HepG2 (cell line): ENCODE data around the gene EPB41L5. TPM values are rescaled to one million over a fixed set of nuclear protein-coding genes. Genes with fewer than 3 reads are reported as not detected.

Source experiments
- ATAC-seq: fragments of 200-7000 bp; cut with Tn5 transposase; 3 replicates; pipeline ENCODE4 v1.9.1; 2020; ENCODE audit warnings: mild to moderate bottlenecking, moderate library complexity
- BruUV-seq: library from RNA; stranded (reverse); fragments of 400-500 nt; replicated peaks from 2 replicates; lab custom pipeline; 2021; lab: Mats Ljungman, UMichigan
- CTCF ChIA-PET: fragments of 300-600 bp; formaldehyde crosslinking; extraction: SDS; loops from one replicate; lab custom pipeline; 2021; ENCODE audit warnings: low total read pairs, inconsistent platforms, low intra/inter-chr PET ratio; lab: Yijun Ruan, JAX
- POLR2A ChIA-PET: fragments of 350-600 bp; sonication (Branson Sonifier 250); formaldehyde crosslinking; loops from one replicate; lab custom pipeline; 2020; ENCODE audit warnings: antibody characterized with exemption, inconsistent platforms; lab: Yijun Ruan, JAX
- DNase-seq: peaks from one replicate; pipeline ENCODE4 v3.0.0-alpha.2; 2015; ENCODE audit warnings: low spot score
- FAIRE-seq: peaks from 3 replicates; lab custom pipeline; 2011; peaks lifted over from hg19 to GRCh38; lab: Jason Lieb, UNC
- H2AFZ ChIP-seq: one replicate; pipeline ENCODE4 v1.6.1; 2011; ENCODE audit warnings: low read length, inconsistent platforms
- H3K27ac ChIP-seq: fragments of 300-600 bp; 3 replicates; pipeline ENCODE4 v1.8.0; 2011; ENCODE audit warnings: mixed run types, mild to moderate bottlenecking, mixed read lengths, low read length, inconsistent platforms; ENCODE audit not compliant: insufficient read depth; ENCODE audit errors: extremely low read length
- H3K27me3 ChIP-seq, 2 experiments: fragments of 200-600 bp in 1 of 2; 2 replicates in 1 of 2; 3 replicates in 1 of 2; pipeline versions ENCODE4 v1.6.0 to v1.8.0; 2011; ENCODE audit warnings: low read length in 2 of 2, mild to moderate bottlenecking in 2 of 2, moderate library complexity in 2 of 2, inconsistent platforms in 1 of 2; ENCODE audit not compliant: insufficient read depth in 2 of 2, control insufficient read depth in 1 of 2
- H3K36me3 ChIP-seq, 2 experiments: fragments of 200-600 bp in 1 of 2; replicated peaks in 1 of 2; 2 replicates in 1 of 2; 3 replicates in 1 of 2; pipeline versions ENCODE4 v1.5.1 to v1.8.0; 2011; ENCODE audit warnings: low read length in 2 of 2, inconsistent platforms in 1 of 2; ENCODE audit not compliant: insufficient read depth in 2 of 2, control insufficient read depth in 1 of 2
- H3K4me1 ChIP-seq: 2 replicates; pipeline ENCODE4 v1.5.1; 2012; ENCODE audit warnings: low read length, inconsistent platforms; ENCODE audit not compliant: insufficient read depth
- H3K4me2 ChIP-seq: 2 replicates; pipeline ENCODE4 v1.6.0; 2011; ENCODE audit warnings: low read depth, low read length, inconsistent platforms
- H3K4me3 ChIP-seq, 3 experiments: fragments of 200-600 bp in 1 of 3; sonication (generic), shearing (Covaris generic) in 1 of 3; replicated peaks in 1 of 3; 2 replicates each; pipeline ENCODE4 v1.5.1; 2011 to 2016; ENCODE audit warnings: low read length in 3 of 3, inconsistent platforms in 2 of 3, low read depth in 2 of 3, mild to moderate bottlenecking in 2 of 3, control low read depth in 1 of 3, mixed read lengths in 1 of 3; ENCODE audit not compliant: insufficient read depth in 1 of 3
- H3K79me2 ChIP-seq: one replicate; pipeline ENCODE4 v1.6.1; 2011; ENCODE audit warnings: low read length, inconsistent platforms; ENCODE audit not compliant: insufficient read depth
- H3K9ac ChIP-seq: 2 replicates; pipeline ENCODE4 v1.6.0; 2011; ENCODE audit warnings: mild to moderate bottlenecking, low read depth, low read length, inconsistent platforms; ENCODE audit not compliant: insufficient read depth
- H3K9me3 ChIP-seq: 2 replicates; pipeline ENCODE4 v1.5.1; 2012; ENCODE audit warnings: mild to moderate bottlenecking, low read length
- H4K20me1 ChIP-seq: 2 replicates; pipeline ENCODE4 v1.6.0; 2011; ENCODE audit warnings: inconsistent platforms, mild to moderate bottlenecking, low read length, moderate library complexity; ENCODE audit not compliant: insufficient read depth
- BRCA1 ChIP-seq: sonication (generic); formaldehyde crosslinking; IDR thresholded peaks from 2 replicates; pipeline ENCODE4 v1.4.0; 2020; ENCODE audit warnings: missing genetic modification reagents
- KDM4B ChIP-seq: sonication (generic); formaldehyde crosslinking; IDR thresholded peaks from 2 replicates; pipeline ENCODE4 v1.4.0; 2020; ENCODE audit warnings: missing genetic modification reagents
- KDM5A ChIP-seq: fragments of 200-600 bp; sonication (generic); IDR thresholded peaks from 2 replicates; pipeline ENCODE4 v1.7.0; 2018; ENCODE audit warnings: antibody characterized with exemption, mild to moderate bottlenecking, low read length, borderline replicate concordance
- LRRFIP1 ChIP-seq: sonication (generic); formaldehyde crosslinking; conservative IDR thresholded peaks from 2 replicates; pipeline ENCODE4 v1.4.0; 2020; ENCODE audit warnings: missing genetic modification reagents
- RBM22 ChIP-seq: fragments of 200-400 bp; formaldehyde crosslinking; optimal IDR thresholded peaks from 2 replicates; pipeline ENCODE3; 2017; ENCODE audit warnings: mild to moderate bottlenecking, low read length, moderate library complexity
- ZNF503 ChIP-seq: sonication (generic); formaldehyde crosslinking; IDR thresholded peaks from 2 replicates; pipeline ENCODE4 v1.4.0; 2020; ENCODE audit warnings: missing genetic modification reagents
- ZNF652 ChIP-seq: IDR thresholded peaks from 2 replicates; pipeline ENCODE4 v1.6.1; 2016; ENCODE audit warnings: low read depth, borderline replicate concordance
- ZNF790 ChIP-seq: sonication (generic); formaldehyde crosslinking; IDR thresholded peaks from 2 replicates; pipeline ENCODE4 v1.8.0; 2022; ENCODE audit warnings: missing genetic modification reagents, mild to moderate bottlenecking, borderline replicate concordance
- ZSCAN22 ChIP-seq: sonication (generic); formaldehyde crosslinking; IDR thresholded peaks from 2 replicates; pipeline ENCODE4 v1.4.0; 2020; ENCODE audit warnings: mild to moderate bottlenecking, missing genetic modification reagents
- WGBS: methylation state at CpG from one replicate; pipeline ENCODE4 v1.1.6; 2017; ENCODE audit warnings: low lambda C conversion rate; 5-methylcytosine and 5-hydroxymethylcytosine counted together
- in situ Hi-C: cut with HindIII; loops from 2 replicates; pipeline ENCODE4 v1.10.0; 2017; ENCODE audit warnings: low pct_unique_long_range_greater_than_20kb; ENCODE audit not compliant: extremely low pct_ligation_motif_present
- intact Hi-C: fragments of 100-400 bp; cut with micrococcal nuclease; formaldehyde crosslinking; loops from one replicate; pipeline ENCODE4 v1.10.0; 2022; ENCODE audit not compliant: unreplicated experiment
- polyA plus RNA-seq, 8 experiments: library from polyadenylated mRNA; depleted of rRNA in 3 of 8; stranded (reverse) in 7 of 8; unstranded in 1 of 8; fragments of >200 nt; fragmentation: Illumina TruSeq in 4 of 8; extraction: Trizol in 4 of 8; gene quantifications; 2 replicates each; pipeline versions ENCODE4 v1.2.1 to v1.2.3, GENCODE V29; 2011 to 2016; ENCODE audit warnings: low read depth in 4 of 8, missing spikeins in 1 of 8, mixed read lengths in 1 of 8; ENCODE audit not compliant: insufficient read depth in 1 of 8
- total RNA-seq, 5 experiments: library from RNA; depleted of rRNA; stranded (reverse); fragments of >200 nt; fragmentation: Illumina TruSeq; extraction: Trizol; gene quantifications; 2 replicates each; pipeline ENCODE4 v1.2.3, GENCODE V29; 2016; ENCODE audit warnings: low read depth in 1 of 5
- TF ChIP-seq, protein P1 (sequence below): sonication (generic); formaldehyde crosslinking; IDR thresholded peaks from 2 replicates; pipeline ENCODE4 v1.4.0; 2020; ENCODE audit warnings: missing genetic modification reagents, mild to moderate bottlenecking, borderline replicate concordance
- TF ChIP-seq, protein P2 (sequence below): sonication (generic); formaldehyde crosslinking; IDR thresholded peaks from 2 replicates; pipeline ENCODE4 v1.5.0; 2020; ENCODE audit warnings: mild to moderate bottlenecking, missing genetic modification reagents, moderate library complexity

The EPB41L5 gene
- total and polyA plus RNA-seq, 2 of the 13 experiments (the other 11 are each of a cell fraction or from before 2014, with no cell fraction given), result 40.5 to 47.5 TPM

DNA sequence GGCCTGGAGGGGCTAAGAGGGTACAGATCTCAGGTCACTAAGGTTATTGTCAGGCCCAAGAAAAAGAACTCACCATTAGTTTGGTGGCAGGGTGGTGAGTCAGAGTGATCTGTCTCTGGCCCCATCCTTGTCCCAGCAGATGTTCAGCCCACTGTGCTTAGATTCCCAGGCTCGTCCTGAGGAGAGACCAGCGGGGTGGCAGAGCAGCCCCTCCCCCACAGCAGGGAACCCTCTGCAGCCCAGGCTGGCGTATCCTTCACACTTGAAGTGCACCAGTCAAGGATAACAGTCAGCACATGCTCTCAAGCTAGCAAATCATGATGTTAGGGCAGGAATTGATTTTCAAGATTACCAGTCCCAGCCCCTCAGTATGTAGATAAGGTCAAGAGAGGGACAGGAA lies 167.2 kb downstream of the EPB41L5 start (continued):
- TF ChIP-seq, protein P1, sequence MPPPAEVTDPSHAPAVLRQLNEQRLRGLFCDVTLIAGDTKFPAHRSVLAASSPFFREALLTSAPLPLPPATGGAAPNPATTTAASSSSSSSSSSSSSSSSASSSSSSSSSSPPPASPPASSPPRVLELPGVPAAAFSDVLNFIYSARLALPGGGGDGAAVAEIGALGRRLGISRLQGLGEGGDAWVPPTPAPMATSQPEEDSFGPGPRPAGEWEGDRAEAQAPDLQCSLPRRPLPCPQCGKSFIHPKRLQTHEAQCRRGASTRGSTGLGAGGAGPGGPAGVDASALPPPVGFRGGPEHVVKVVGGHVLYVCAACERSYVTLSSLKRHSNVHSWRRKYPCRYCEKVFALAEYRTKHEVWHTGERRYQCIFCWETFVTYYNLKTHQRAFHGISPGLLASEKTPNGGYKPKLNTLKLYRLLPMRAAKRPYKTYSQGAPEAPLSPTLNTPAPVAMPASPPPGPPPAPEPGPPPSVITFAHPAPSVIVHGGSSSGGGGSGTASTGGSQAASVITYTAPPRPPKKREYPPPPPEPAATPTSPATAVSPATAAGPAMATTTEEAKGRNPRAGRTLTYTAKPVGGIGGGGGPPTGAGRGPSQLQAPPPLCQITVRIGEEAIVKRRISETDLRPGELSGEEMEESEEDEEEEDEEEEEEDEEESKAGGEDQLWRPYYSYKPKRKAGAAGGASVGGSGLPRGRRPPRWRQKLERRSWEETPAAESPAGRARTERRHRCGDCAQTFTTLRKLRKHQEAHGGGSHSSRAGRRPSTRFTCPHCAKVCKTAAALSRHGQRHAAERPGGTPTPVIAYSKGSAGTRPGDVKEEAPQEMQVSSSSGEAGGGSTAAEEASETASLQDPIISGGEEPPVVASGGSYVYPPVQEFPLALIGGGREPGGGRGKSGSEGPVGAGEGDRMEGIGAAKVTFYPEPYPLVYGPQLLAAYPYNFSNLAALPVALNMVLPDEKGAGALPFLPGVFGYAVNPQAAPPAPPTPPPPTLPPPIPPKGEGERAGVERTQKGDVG (CRISPR knock-in tag), result no peak
- no peak for TF ChIP-seq ZSCAN22 (CRISPR knock-in tag)
- no peak for TF ChIP-seq BRCA1
- no peak for TF ChIP-seq KDM5A
- no peak for TF ChIP-seq LRRFIP1 (CRISPR knock-in tag)
- TF ChIP-seq, all 625 proteins: peak for 0

DNA sequence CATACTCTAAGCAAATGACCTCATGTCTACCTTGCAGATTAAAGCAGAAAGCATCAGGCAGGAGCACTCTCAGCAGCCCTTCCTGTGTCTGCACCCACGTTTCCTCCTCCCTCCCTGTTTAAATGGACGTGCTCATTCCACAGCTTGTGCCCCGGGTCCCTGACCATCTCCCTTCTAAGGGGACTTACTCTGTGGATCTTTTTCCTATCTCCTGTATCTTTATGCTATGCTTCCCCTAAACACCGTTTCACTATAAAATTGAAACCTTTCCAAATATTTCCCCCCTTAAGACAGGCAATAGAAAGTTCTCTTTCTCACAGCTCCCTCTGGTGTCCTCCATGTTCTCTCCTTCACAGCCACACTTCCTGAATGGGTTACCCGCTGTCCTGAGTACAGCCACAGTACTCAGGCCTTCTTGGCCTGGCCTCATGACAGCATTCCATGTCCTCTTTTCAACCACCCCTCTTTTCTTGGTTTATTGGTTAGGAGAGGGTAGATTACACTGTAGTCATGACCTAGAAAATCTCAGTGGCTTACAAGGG lies 169.2 kb downstream of the EPB41L5 start:
- BruUV-seq, result no TSS peak
- Histone ChIP-seq H3K27ac (no peak overlapping the region), H3K36me3 (peaks cover 1 to 11% of the 10 kb centered on the region in 2 experiments; a peak in 2 of 5 replicates), H3K27me3 (no peaks in the 10 kb centered on the region), H3K4me3 (no peak overlapping the region), H2AFZ (no peak overlapping the region), H3K9me3 (no peaks in the 10 kb centered on the region), H3K79me2 (no peaks in the 10 kb centered on the region), H3K4me1 (no peaks in the 10 kb centered on the region), H3K9ac (no peak overlapping the region), H3K4me2 (no peak overlapping the region), H4K20me1 (no peaks in the 10 kb centered on the region)
- no peak for TF ChIP-seq ZNF790 (CRISPR knock-in tag)
- TF ChIP-seq RBM22, result peak; percentile 14
- TF ChIP-seq KDM4B (CRISPR knock-in tag), result no peak
- no peak for TF ChIP-seq ZNF503
- TF ChIP-seq ZNF652 (CRISPR knock-in tag), result no peak
- TF ChIP-seq, protein P2, sequence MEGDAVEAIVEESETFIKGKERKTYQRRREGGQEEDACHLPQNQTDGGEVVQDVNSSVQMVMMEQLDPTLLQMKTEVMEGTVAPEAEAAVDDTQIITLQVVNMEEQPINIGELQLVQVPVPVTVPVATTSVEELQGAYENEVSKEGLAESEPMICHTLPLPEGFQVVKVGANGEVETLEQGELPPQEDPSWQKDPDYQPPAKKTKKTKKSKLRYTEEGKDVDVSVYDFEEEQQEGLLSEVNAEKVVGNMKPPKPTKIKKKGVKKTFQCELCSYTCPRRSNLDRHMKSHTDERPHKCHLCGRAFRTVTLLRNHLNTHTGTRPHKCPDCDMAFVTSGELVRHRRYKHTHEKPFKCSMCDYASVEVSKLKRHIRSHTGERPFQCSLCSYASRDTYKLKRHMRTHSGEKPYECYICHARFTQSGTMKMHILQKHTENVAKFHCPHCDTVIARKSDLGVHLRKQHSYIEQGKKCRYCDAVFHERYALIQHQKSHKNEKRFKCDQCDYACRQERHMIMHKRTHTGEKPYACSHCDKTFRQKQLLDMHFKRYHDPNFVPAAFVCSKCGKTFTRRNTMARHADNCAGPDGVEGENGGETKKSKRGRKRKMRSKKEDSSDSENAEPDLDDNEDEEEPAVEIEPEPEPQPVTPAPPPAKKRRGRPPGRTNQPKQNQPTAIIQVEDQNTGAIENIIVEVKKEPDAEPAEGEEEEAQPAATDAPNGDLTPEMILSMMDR (CRISPR knock-in tag), result 0 out of 2 replicates have a peak, but pooled peaks have one; percentile 16
- ChIA-PET CTCF (no interaction called here), POLR2A (no interaction called here)
- WGBS, result 85% methylated on average over 5 of the region's 5 CpGs
- DNase-seq, result no peak
- in situ Hi-C loops, result no loop called here
- intact Hi-C loops, result no loop called here
- ATAC-seq, result peak; percentile 46; the same call in 2 of the 3 replicates
- no peak for FAIRE-seq
